Measurements from ENCODE around the gene NHSL1. TPM values are rescaled to one million over a fixed set of nuclear protein-coding genes. Genes with fewer than 3 reads are reported as not detected.

NHSL1 gene
- total RNA-seq, 3 donors from 2014 or later = 15.4 to 17.4 (median 16.5) TPM

DNA sequence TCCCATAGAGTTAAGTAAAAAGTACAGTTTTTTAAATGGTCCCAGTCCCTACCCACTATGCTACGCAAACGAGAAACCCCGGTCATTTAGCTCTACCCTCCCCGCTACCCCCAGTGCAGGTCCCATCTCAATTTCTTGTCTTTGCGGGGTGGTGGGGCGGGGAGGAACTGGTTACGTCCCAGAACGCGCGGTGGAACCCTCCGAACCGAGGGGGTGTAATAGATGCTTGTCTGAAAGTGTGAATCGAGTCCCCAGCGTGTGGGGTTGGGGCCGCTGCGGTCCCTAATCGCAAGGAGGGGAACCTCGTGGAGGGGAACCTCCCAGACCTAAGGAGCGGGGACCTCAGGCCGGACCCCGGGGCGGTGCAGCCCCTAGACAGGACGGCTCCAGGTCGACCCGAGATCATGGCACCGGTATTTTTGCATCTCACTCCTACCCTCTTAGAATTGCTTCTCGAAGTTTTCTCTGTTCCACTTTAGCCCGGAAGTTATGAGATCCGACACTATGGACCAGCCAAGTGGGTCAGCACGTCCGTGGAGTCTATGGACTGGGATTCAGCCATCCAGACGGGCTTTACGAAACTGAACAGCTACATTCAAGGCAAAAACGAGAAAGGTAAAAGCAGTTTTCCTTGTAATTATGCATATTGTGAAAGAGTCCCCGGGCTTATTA lies 94.5 kb downstream of the NHSL1 start:
- intact Hi-C loops (cut with DNase I; ENCODE audit: low total_unique reads) = no loop called here
- Histone ChIP-seq H3K4me1 (no peaks in the 10 kb centered on the region), H3K36me3 (peaks cover 4% of the 10 kb centered on the region), H3K9me3 (no peaks in the 10 kb centered on the region), H3K27ac (peak overlapping the region; percentile 93 to 99), H3K27me3 (no peaks in the 10 kb centered on the region), H3K4me3 (peak overlapping the region; percentile 77 to 88 (median 79))
- DNase-seq (ENCODE audit: low spot score in 2 of 2) = no peak
- TF ChIP-seq POLR2AphosphoS5 (IDR thresholded peaks at IDR 0.05) (no peak), POLR2A (IDR thresholded peaks at IDR 0.05) (no peak)
- TF ChIP-seq, protein P1, sequence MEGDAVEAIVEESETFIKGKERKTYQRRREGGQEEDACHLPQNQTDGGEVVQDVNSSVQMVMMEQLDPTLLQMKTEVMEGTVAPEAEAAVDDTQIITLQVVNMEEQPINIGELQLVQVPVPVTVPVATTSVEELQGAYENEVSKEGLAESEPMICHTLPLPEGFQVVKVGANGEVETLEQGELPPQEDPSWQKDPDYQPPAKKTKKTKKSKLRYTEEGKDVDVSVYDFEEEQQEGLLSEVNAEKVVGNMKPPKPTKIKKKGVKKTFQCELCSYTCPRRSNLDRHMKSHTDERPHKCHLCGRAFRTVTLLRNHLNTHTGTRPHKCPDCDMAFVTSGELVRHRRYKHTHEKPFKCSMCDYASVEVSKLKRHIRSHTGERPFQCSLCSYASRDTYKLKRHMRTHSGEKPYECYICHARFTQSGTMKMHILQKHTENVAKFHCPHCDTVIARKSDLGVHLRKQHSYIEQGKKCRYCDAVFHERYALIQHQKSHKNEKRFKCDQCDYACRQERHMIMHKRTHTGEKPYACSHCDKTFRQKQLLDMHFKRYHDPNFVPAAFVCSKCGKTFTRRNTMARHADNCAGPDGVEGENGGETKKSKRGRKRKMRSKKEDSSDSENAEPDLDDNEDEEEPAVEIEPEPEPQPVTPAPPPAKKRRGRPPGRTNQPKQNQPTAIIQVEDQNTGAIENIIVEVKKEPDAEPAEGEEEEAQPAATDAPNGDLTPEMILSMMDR (IDR thresholded peaks at IDR 0.05) = no peak

DNA sequence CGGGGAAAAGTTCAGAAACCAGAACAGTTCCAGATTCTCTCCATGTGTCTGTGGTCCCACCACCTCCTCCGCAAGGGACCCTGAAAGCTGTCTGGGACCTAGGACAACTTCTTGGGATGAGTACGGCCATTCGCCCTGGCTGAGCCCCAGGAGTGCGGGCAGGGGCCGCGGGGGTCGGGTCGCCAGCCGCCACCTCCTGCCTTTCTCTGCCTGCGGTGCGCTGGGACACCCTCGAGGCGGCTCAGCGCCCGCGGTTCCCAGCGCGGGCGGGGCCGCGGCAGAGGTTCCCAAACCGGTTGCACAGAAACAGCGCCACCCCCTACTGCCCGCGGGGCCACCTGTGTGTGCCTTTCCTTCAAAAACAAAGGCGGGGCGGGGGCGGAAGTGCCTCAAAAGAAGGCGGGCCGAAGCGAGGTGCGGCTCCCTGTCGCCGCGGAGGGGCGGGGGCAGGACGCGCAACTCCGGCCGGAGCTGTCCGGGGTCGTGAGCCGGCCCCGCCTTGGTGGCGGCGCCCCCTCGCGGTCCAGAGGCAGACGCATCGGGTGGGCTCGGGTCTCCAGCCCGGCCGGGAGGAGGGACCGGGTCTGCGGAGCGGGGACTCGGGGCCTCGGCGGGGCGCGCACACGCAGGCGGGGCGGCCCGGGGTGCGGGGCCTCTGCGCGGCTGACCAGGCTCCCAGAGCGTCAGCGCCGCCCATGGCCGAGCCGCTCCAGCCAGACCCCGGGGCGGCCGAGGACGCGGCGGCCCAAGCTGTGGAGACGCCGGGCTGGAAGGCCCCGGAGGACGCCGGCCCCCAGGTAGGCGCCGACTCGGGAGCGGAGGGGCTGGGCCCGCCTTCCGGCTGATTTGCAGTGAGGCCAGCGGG lies 95.3 kb downstream of the NHSL1 start, which contains the start of gene HEBP2:
HEBP2 (plus strand) TSS at position 423 of the 865 bp plus-strand sequence; CDS start at position 696, 273 bp downstream.
- intact Hi-C loops (cut with DNase I; ENCODE audit: low total_unique reads) = no loop called here
- Histone ChIP-seq H3K4me3 (peak within 1 kb of the TSS; percentile 77 to 88 (median 79)), H3K27ac (peak within 1 kb of the TSS; percentile 93 to 99), H3K36me3 (peaks cover 4% of the 10 kb centered on the region), H3K27me3 (no peaks in the 10 kb centered on the region), H3K9me3 (no peaks in the 10 kb centered on the region), H3K4me1 (no peaks in the 10 kb centered on the region)
- DNase-seq (ENCODE audit: low spot score in 2 of 2) = peak; percentile 97 to 98
- TF ChIP-seq POLR2A (IDR thresholded peaks at IDR 0.05) = peak; percentile 58
- TF ChIP-seq, protein P1 (IDR thresholded peaks at IDR 0.05) = peak in 2 of 3 donors; percentile 4 to 45
- TF ChIP-seq POLR2AphosphoS5 (IDR thresholded peaks at IDR 0.05) = peak; percentile 61 to 87 (median 69)

DNA sequence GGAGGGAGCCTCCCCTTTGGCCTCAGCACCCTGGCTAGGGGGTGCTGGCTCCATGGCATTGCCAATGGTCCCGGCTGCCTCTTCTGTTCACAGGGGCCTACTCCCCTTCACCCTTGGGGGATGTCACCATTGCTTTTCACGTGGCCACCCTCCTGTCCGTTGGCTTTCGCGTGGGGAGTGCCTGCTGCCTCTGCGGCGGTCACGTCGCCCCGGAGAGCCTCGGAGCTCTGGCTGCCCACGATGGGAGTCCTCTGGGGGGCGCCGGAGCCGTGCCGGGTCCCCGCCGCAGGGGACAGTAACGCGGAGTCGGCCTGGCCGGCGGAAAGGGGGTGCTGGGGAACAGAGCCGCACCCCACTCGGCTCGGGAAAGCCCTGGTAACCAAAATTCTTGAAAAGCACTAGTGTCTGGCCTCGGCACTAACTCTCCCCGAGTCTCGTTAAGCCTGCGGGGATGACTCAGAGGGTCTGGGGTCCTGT lies 95.9 kb downstream of the NHSL1 start:
- Histone ChIP-seq H3K4me1 (no peaks in the 10 kb centered on the region), H3K27me3 (no peaks in the 10 kb centered on the region), H3K36me3 (peaks cover 4% of the 10 kb centered on the region), H3K4me3 (peak overlapping the region; percentile 77 to 88 (median 79)), H3K9me3 (no peaks in the 10 kb centered on the region), H3K27ac (peak overlapping the region; percentile 93 to 99)
- no peak for DNase-seq (ENCODE audit: low spot score in 2 of 2)
- TF ChIP-seq, protein P1 (IDR thresholded peaks at IDR 0.05) = no peak
- TF ChIP-seq POLR2A (IDR thresholded peaks at IDR 0.05) = no peak
- TF ChIP-seq POLR2AphosphoS5 (IDR thresholded peaks at IDR 0.05) = no peak
- intact Hi-C loops (cut with DNase I; ENCODE audit: low total_unique reads) = no loop called here

DNA sequence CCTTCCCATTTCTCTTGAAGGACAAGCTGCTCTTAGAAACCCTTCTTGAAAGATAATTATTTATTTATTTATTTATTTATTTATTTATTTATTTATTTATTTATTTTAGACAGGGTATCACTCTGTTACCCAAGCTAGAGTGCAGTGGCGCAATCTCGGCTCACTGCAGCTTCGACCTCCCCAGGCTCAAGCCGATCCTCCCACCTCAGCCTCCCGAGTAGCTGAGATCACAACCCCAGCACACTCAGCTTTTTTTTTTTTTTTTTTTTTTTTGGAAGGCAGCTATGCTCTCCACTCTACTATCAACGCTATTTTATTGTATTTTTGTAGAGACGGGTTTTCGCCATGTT lies 96.5 kb downstream of the NHSL1 start:
- H3K27ac ChIP-seq = peak overlapping the region; percentile 93 to 99
- intact Hi-C loops (cut with DNase I; ENCODE audit: low total_unique reads) = no loop called here
- H3K4me1 ChIP-seq = no peaks in the 10 kb centered on the region
- H3K4me3 ChIP-seq = peak overlapping the region; percentile 77 to 88 (median 79)
- H3K9me3 ChIP-seq = no peaks in the 10 kb centered on the region
- H3K27me3 ChIP-seq = no peaks in the 10 kb centered on the region
- peaks cover 1% of the 10 kb centered on the region for H3K36me3 ChIP-seq
- TF ChIP-seq, protein P1 (IDR thresholded peaks at IDR 0.05) = no peak
- TF ChIP-seq POLR2AphosphoS5 (IDR thresholded peaks at IDR 0.05) = no peak
- TF ChIP-seq POLR2A (IDR thresholded peaks at IDR 0.05) = no peak
- no peak for DNase-seq (ENCODE audit: low spot score in 2 of 2)

Data from breast epithelium (tissue), 4 donors.